BE2C (cell line): ENCODE data around the gene RCBTB2.

Source experiments
- DNase-seq: peaks from one replicate; pipeline ENCODE4 v3.0.0-alpha.2; 2020
- H3K27me3 ChIP-seq: fragments of 250-450 bp; sonication (Bioruptor Pico); 2 replicates; pipeline ENCODE4 v1.5.1; 2020; ENCODE audit warnings: mild to moderate bottlenecking
- H3K36me3 ChIP-seq: fragments of 250-450 bp; sonication (Bioruptor Pico); 2 replicates; pipeline ENCODE4 v1.5.1; 2020; ENCODE audit warnings: mild to moderate bottlenecking
- H3K4me1 ChIP-seq: fragments of 250-450 bp; sonication (Bioruptor Pico); 2 replicates; pipeline ENCODE4 v1.5.1; 2020
- H3K4me3 ChIP-seq: 2 replicates; pipeline ENCODE4 v1.5.1; 2011; ENCODE audit warnings: low read depth, low read length
- H3K9me3 ChIP-seq: fragments of 250-450 bp; sonication (Bioruptor Pico); 2 replicates; pipeline ENCODE4 v1.5.1; 2020
- TF ChIP-seq, protein P1 (sequence below): IDR thresholded peaks from 2 replicates; pipeline ENCODE4 v1.5.1; 2012; ENCODE audit warnings: mild to moderate bottlenecking, low read depth, low read length

The RCBTB2 gene

DNA sequence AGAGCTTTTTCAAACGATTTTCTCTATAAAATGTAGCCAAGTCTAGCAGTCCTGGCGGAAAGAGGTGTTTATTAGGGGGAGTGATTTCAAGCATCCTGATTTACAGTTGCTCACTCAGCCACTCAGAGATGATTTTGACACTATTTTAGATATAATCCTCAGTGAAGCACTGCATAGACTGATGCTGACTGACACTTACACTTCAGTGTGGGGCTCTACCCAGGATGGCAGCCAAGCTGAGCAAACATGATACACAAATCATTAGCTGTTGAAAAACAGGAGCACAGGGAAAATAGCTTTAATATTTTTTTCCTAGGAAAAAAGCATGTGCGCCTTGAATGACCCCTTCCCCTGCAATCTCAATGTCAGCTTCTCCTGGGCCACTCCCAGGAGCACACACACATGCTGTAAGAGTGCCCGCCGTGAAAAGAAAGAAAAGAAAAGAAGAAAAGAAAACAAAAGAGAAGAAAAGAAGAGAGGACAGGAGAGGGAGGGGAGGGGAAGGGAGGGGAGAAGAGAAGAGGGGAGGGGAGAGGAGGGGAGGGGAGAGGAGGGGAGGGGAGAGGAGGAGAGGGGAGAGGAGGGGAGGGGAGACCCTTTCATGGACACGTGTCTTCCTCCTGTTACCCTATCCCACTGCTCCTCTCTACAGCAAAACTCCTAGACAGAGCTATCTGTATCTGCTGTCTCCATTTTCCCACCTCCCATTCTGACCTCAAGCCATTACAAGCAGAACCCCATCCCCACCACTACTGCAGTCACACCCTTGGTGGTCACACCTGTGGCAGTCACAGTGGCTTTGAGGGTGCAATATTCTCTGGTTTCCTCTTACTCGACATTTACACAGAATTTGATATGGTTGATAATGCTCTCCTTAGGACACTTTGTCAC lies 36.4 kb downstream of the RCBTB2 start:
- Histone ChIP-seq H3K36me3 (no peaks in the 10 kb centered on the region), H3K9me3 (no peaks in the 10 kb centered on the region), H3K4me3 (no peak overlapping the region), H3K4me1 (peaks cover 12% of the 10 kb centered on the region), H3K27me3 (no peaks in the 10 kb centered on the region)
- no peak for DNase-seq
- TF ChIP-seq, protein P1, sequence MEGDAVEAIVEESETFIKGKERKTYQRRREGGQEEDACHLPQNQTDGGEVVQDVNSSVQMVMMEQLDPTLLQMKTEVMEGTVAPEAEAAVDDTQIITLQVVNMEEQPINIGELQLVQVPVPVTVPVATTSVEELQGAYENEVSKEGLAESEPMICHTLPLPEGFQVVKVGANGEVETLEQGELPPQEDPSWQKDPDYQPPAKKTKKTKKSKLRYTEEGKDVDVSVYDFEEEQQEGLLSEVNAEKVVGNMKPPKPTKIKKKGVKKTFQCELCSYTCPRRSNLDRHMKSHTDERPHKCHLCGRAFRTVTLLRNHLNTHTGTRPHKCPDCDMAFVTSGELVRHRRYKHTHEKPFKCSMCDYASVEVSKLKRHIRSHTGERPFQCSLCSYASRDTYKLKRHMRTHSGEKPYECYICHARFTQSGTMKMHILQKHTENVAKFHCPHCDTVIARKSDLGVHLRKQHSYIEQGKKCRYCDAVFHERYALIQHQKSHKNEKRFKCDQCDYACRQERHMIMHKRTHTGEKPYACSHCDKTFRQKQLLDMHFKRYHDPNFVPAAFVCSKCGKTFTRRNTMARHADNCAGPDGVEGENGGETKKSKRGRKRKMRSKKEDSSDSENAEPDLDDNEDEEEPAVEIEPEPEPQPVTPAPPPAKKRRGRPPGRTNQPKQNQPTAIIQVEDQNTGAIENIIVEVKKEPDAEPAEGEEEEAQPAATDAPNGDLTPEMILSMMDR, result no peak

DNA sequence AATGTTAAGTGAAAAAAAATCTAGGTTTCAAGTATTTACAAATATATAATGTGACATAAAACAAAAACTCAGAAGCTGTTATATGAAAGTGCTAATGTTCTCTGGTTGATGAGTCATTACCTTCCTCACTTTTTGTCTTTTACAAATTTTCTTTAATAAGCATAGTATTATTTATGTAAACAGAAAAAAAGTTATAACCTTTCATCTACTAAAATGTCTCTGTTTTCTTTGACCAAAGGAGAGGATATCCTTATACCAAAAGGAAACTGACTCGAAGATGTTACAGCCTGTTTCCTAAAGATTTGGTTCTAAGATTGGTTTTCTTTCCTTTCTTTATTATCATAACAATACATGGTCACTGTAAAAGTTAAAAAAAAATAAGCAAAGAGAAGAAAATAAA lies 38.0 kb downstream of the RCBTB2 start:
- Histone ChIP-seq H3K27me3 (no peaks in the 10 kb centered on the region), H3K9me3 (no peaks in the 10 kb centered on the region), H3K36me3 (no peaks in the 10 kb centered on the region), H3K4me3 (no peak overlapping the region), H3K4me1 (peaks cover 12% of the 10 kb centered on the region)
- TF ChIP-seq, protein P1, result no peak
- no peak for DNase-seq

DNA sequence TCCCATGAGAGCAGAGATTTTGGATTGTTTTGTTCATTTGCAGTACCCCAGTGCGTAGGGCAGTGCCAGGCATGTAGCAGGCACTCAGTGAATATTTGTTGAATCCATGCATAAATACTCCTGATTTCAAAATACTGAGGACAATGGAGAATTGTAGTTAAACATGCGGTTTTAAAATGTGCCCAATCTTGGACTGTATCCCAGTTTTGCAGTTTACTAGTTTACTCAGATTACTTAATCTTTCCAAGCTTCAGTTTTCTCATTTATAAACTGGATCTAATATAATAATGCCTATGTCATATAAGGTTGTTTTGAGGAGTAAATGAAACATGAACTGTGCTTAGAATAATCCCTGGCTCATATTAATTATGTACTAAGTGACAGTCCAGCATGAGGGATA lies 39.0 kb downstream of the RCBTB2 start:
- H3K27me3 ChIP-seq, result no peaks in the 10 kb centered on the region
- H3K4me1 ChIP-seq, result peaks cover 12% of the 10 kb centered on the region
- DNase-seq, result no peak
- no peaks in the 10 kb centered on the region for H3K36me3 ChIP-seq
- H3K9me3 ChIP-seq, result no peaks in the 10 kb centered on the region
- TF ChIP-seq, protein P1, result no peak
- no peak overlapping the region for H3K4me3 ChIP-seq

DNA sequence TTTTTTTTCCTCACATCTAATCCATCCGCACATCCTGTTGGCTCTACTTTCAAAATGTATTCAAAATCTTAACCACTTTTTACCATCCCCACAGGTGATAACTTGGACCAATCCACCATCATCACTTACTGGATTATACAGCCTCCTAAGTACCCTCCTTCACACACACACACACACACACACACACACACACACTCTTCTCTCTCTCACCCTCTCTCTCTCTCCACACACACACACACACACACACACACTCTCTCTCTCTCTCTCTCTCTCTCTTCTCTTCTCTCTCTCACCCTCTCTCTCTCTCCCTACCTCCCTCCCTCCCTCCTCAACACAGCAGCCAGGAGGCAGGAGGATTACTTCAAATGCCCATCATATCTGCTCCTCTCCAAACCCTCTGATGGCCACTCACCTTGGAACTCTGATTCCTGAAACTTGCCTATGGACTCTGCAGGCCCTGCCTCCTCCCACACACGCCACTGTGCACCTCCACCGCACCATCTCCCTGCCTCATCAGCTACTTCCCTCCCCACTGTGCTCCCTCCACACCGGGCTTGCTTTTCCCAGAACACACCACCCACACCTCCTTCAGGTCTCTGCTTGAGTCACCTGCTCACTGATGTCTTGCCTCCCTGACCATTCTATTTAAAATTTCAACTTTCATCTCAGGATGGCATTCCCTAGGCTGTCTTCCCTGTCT lies 39.7 kb downstream of the RCBTB2 start:
- TF ChIP-seq, protein P1, result no peak
- Histone ChIP-seq H3K4me1 (peaks cover 12% of the 10 kb centered on the region), H3K4me3 (peak overlapping the region; percentile 50), H3K36me3 (peaks cover 2% of the 10 kb centered on the region), H3K9me3 (no peaks in the 10 kb centered on the region), H3K27me3 (no peaks in the 10 kb centered on the region)
- DNase-seq, result no peak

DNA sequence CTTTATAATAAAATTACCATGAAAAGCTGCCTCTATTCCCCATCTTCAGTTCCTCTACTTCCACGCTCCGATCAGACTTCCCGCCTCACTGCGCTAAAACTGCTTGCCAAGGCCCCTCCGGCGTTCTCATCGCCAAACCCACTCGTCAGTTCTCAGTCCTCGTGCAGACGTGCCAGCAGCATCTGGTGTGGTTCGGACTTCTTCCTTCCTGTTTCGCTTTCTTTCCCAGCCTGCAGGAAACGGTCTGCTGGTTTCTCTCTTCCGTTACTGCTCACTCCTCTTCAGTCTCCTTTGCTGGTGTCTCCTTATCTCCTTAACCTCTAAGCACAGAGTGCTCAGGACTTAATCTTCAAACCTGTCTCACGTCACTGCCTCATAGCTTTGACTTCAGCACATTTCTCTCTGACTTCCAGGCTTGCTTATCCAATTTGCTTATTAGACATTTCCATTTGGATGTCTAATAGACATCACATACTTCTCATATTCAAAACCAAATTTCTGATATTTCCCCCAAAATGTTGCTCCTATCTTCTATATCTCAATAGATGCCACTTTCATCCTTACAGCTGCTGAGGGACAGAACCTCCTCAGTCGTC lies 40.3 kb downstream of the RCBTB2 start:
- H3K4me3 ChIP-seq, result peak overlapping the region; percentile 50

More for the DNA sequence above, 40.3 kb downstream of the RCBTB2 start:
- DNase-seq, result peak; percentile 83
- H3K4me1 ChIP-seq, result peaks cover 12% of the 10 kb centered on the region
- TF ChIP-seq, protein P1, result no peak
- H3K9me3 ChIP-seq, result no peaks in the 10 kb centered on the region
- peaks cover 4% of the 10 kb centered on the region for H3K36me3 ChIP-seq
- no peaks in the 10 kb centered on the region for H3K27me3 ChIP-seq
